HS-5 (cell line): ENCODE results near the gene ZFX.

ENCODE experiments used
- DNase-seq: peaks from one replicate; pipeline ENCODE4 v3.0.0-alpha.2; 2012; ENCODE audit warnings: low read depth

The ZFX gene

GRCh38 chrX:24241822-24242648 lies 92.5 kb downstream of the ZFX start:
- no peak for DNase-seq

GRCh38 chrX:24242649-24243175 lies 93.2 kb downstream of the ZFX start:
- no peak for DNase-seq

- no peak for DNase-seq
These were observed 93.7 kb downstream of the ZFX start for GRCh38 chrX:24243188-24243587.

- no peak for DNase-seq
These were observed 94.2 kb downstream of the ZFX start for GRCh38 chrX:24243692-24244091.

- no peak for DNase-seq
These were observed 95.7 kb downstream of the ZFX start for GRCh38 chrX:24245202-24245601.

- DNase-seq, result no peak
These were observed 98.5 kb downstream of the ZFX start for GRCh38 chrX:24248042-24248441.

- DNase-seq, result no peak
These were observed 103.5 kb downstream of the ZFX start for GRCh38 chrX:24253030-24253429.

DNA sequence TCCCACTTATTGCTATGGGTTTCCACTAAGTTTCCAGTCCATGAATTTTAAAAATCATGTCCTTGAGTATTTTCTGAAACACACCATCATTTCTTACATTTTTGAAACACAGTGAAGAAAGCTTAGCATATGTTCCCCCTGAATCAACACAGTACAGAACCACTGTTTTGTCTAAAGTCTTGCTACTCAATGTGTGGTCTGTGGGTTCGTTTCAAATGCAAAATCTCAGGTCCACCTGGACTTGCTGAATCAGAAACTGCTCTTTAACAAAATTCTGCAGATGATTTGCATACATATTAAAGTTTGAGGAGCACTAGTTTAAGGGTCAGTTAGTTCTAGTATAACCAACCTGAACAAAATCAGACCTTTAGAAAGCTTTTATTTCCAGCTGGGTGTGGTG lies 103.9 kb downstream of the ZFX start:
- DNase-seq, result no peak

- DNase-seq, result no peak
These were observed 107.5 kb downstream of the ZFX start for GRCh38 chrX:24257011-24257410.

DNA sequence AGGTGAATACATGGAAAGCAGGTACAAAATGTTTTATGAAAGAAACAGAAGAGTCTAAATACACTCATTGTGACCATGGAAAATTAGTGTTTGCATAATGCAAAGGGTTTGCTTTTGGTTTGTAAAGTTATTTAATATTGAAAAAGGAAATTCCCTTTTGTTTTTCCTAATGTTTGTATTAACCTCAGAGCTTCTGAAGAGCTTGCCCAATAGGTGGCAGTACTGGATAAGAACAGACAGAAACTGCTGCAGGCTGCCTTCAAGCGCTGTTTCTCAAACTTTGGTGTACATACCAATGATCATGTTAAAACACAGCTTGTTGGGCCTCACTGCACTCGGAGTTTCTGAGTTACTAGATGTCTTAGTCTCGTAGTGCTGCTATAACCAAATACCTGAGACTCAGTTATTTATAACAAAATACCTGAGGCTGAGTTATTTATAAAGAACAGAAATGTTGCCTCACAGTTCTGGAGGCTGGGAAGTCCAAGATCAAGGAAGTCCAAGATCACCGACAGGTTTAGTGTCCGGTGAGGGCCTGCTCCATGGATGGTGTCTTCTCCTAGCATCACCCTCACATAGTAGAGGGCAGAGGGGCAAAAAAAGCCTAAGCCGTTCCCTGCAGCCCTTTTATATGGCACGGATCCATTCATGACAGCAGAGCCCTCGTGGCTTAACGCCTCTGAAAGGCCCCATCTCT lies 110.2 kb downstream of the ZFX start:
- no peak for DNase-seq

- no peak for DNase-seq
These were observed 111.5 kb downstream of the ZFX start for GRCh38 chrX:24260842-24261550.

DNA sequence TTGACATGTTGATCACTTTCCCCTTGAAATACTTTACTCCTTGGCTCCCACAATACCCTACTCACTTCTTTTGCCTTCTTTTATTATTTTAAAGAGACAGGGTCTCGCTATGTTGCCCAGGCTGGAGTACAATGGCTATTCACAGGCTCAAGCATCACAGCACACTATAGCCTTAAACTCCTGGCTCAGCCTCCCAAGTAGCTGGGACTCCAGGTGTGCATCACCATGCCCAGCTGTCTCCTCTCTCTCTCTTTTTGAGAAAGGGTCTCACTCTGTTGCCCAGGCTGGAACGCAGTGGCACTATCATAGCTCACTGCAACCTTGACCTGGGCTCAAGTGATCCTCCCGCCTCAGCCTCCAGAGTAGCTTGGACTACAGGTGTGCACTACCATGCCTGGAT lies 112.8 kb downstream of the ZFX start:
- no peak for DNase-seq

DNA sequence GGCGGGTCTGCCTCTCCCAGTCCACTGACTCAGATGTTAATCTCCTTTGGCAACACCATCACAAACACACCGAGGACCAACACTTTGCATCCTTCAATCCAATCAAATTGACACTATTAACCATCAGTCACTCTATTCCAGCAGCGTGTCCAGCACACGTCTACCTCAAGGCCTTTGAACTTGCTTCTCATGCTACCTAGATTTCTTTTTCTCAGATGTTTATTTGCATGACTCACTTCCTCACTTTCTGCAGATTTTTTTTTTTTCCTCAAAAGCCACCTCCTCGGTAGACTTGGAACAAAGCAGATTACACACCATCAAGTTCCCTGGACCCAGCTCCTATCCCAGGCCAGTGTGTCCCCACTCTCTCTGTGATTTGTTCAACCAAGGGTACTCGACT lies 114.9 kb downstream of the ZFX start:
- no peak for DNase-seq
